ENCODE results near the gene HSPE1. TPM values are rescaled to one million over a fixed set of nuclear protein-coding genes. Genes with fewer than 3 reads are reported as not detected.
"Not testable (repeated sequence)": the region's sequence is repeated elsewhere in the genome, so short reads cannot be mapped to it uniquely, and the experiment has no call there.

The HSPE1 gene
- total and polyA plus RNA-seq, 8 donors: 17.1 to 98.6 (median 38.3) TPM

DNA sequence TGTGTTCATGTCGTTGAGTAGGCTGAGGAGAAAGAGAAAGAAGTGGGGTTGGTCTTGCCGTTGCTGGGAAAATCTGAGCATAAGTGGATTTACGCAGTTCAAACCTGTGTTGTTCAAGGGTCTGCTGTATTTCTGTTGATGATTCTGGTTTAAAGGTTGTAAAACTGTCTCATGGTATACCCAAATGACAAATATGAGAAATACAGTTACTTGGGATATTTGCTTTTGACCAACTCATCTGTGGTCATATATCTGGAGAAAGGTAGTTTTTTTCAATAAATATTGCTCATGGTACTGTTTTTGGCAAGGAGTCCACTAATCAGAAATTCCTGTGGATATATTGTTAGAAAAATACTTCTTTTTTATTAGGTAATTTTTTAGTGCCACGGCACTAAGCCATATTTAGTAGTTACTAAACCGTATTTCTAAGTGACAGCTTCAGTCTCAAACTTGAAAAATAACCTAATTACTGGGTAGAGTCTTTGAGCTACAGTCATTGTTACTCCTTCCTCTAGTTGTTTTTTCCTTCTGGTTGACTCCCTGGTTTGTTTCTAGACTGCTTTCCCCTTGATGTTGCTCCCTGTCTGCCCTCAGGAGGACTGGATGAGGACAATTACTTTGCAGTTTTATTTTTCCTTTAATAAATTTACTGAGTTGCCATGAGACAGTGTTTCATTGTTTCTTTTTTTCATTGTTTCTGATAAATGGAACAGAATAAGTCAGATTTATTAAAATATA, 47.2 kb downstream of the HSPE1 start:
- Histone ChIP-seq H3K4me3 (no peak overlapping the region), H3K4me1 (no peaks in the 10 kb centered on the region), H3K27ac (no peak overlapping the region), H3K9me3 (no peaks in the 10 kb centered on the region), H3K27me3 (no peaks in the 10 kb centered on the region), H3K36me3 (peaks cover 0 to 32% (median 0%) of the 10 kb centered on the region in 3 donors)
- DNase-seq (no peak), FAIRE-seq (no peak), ATAC-seq (no peak)
- TF ChIP-seq, protein P1, sequence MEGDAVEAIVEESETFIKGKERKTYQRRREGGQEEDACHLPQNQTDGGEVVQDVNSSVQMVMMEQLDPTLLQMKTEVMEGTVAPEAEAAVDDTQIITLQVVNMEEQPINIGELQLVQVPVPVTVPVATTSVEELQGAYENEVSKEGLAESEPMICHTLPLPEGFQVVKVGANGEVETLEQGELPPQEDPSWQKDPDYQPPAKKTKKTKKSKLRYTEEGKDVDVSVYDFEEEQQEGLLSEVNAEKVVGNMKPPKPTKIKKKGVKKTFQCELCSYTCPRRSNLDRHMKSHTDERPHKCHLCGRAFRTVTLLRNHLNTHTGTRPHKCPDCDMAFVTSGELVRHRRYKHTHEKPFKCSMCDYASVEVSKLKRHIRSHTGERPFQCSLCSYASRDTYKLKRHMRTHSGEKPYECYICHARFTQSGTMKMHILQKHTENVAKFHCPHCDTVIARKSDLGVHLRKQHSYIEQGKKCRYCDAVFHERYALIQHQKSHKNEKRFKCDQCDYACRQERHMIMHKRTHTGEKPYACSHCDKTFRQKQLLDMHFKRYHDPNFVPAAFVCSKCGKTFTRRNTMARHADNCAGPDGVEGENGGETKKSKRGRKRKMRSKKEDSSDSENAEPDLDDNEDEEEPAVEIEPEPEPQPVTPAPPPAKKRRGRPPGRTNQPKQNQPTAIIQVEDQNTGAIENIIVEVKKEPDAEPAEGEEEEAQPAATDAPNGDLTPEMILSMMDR (IDR thresholded peaks at IDR 0.05): no peak
- intact Hi-C loops (cut with DNase I): no loop called here
- 89% methylated on average over 5 of the region's 5 CpGs for WGBS, 2 donors

DNA sequence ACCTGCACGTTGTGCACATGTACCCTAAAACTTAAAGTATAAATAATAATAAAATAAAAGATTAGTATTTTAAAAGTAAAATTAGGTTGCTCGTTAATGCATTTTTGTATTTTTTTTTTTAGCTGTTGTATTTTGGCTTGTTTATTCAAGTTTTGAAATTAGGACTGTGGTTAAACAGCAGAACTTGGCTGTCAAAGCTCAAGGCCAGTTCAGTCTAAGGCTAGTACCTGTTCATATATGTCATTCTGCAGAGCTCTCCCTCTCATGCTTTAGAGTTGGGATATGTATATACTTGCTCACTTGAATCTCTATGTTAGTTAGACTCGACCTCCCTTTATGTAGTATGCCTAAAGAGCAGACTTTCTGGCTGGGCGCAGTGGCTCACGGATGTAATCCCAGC, 48.4 kb downstream of the HSPE1 start:
- no peak overlapping the region for H3K27ac ChIP-seq
- no peaks in the 10 kb centered on the region for H3K27me3 ChIP-seq
- TF ChIP-seq, protein P1 (IDR thresholded peaks at IDR 0.05): no peak
- no peaks in the 10 kb centered on the region for H3K9me3 ChIP-seq
- no peak overlapping the region for H3K4me3 ChIP-seq
- FAIRE-seq (no peak), DNase-seq (no peak), ATAC-seq (no peak)
- H3K4me1 ChIP-seq: no peaks in the 10 kb centered on the region
- H3K36me3 ChIP-seq: peaks cover 0 to 27% (median 2%) of the 10 kb centered on the region in 3 donors
- intact Hi-C loops (cut with DNase I): no loop called here
- 92 to 95% methylated on average over 5 of the region's 5 CpGs for WGBS, 2 donors

DNA sequence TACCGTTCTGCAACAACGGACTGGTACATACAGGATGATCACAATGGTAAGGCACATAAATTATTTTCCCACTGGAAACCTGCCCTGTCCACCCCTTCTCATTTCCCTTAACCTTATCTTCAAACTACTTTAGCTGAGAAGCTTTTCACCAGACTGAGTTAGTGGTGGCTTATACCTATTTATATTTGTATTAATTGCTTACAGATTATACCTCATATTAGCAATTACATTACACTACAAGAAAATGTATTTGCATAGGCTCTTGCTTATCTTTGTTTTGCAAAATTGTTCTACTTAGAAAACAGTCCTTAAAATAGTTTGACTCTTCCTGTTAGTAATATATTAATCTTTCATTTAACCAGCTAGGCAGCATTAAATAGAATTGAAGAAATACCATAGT, 51.1 kb downstream of the HSPE1 start:
- ATAC-seq; H3K9me3 ChIP-seq; H3K4me1 ChIP-seq; DNase-seq; H3K4me3 ChIP-seq; intact Hi-C loops (cut with DNase I); H3K27me3 ChIP-seq; H3K27ac ChIP-seq: not testable (repeated sequence)
- H3K36me3 ChIP-seq: peaks cover 0 to 12% (median 6%) of the 10 kb centered on the region in 3 donors
- WGBS, 2 donors: 91 to 92% methylated on average over 2 of the region's 2 CpGs
- FAIRE-seq: peak; percentile 78

Other genes starting within 250 kb of the HSPE1 start
- 10 to 100 TPM in 1 of 6 donors, 1 to 10 TPM in 5; 6.9 to 12.5 (median 8.5) TPM for gene ANKRD44, start 189.6 kb upstream of the HSPE1 start, total RNA-seq
- 1 to 10 TPM; 1.9 to 2.6 TPM for gene ANKRD44, start 189.6 kb upstream of the HSPE1 start, polyA plus RNA-seq
- 100 to 1,000 TPM in 4 of 6 donors, 10 to 100 TPM in 2; 75.8 to 169 (median 121) TPM for gene SF3B1, start 65.4 kb upstream of the HSPE1 start, total RNA-seq
- gene SF3B1, start 65.4 kb upstream of the HSPE1 start, polyA plus RNA-seq: 100 to 1,000 TPM; 173 to 277 TPM
- 10 to 100 TPM in 2 of 6 donors, 1 to 10 TPM in 4; 7.6 to 10.1 (median 9.7) TPM for gene COQ10B, start 46.8 kb upstream of the HSPE1 start, total RNA-seq
- gene COQ10B, start 46.8 kb upstream of the HSPE1 start, polyA plus RNA-seq: 10 to 100 TPM in 1 of 2 donors, 1 to 10 TPM in 1; 5.7 to 10.8 TPM
- 100 to 1,000 TPM; 114 to 181 (median 137) TPM for gene HSPD1, start 539 bp upstream of the HSPE1 start, total RNA-seq
- gene HSPD1, start 539 bp upstream of the HSPE1 start, polyA plus RNA-seq: 100 to 1,000 TPM in 1 of 2 donors, 10 to 100 TPM in 1; 94.8 to 145 TPM
- 1 to 10 TPM; 4.6 to 9.7 (median 6.9) TPM for gene MOB4, start 15.7 kb downstream of the HSPE1 start, total RNA-seq
- 10 to 100 TPM in 1 of 2 donors, 1 to 10 TPM in 1; 6.1 to 18.3 TPM for gene MOB4, start 15.7 kb downstream of the HSPE1 start, polyA plus RNA-seq
- 1 to 10 TPM in 5 of 6 donors, under 1 TPM in 1; 0.92 to 7.6 (median 1.7) TPM for gene RFTN2, start 175.2 kb downstream of the HSPE1 start, total RNA-seq
- under 1 TPM; 0.77 to 0.80 TPM for gene RFTN2, start 175.2 kb downstream of the HSPE1 start, polyA plus RNA-seq
- 1 to 10 TPM; 2.0 to 5.3 (median 4.0) TPM for gene MARS2, start 205.0 kb downstream of the HSPE1 start, total RNA-seq
- 1 to 10 TPM; 1.4 to 2.6 TPM for gene MARS2, start 205.0 kb downstream of the HSPE1 start, polyA plus RNA-seq

All from pancreas (tissue), 10 donors.